ENCODE data around the gene RXRG.
"Not testable (repeated sequence)": the region's sequence is repeated elsewhere in the genome, so short reads cannot be mapped to it uniquely, and the experiment has no call there.

RXRG gene

GRCh38 chr1:165444897-165445370, at the start of gene RXRG:
RXRG (minus strand) TSS chr1:165445126; CDS start chr1:165444893, 233 bp downstream.
- DNase-seq = peak; percentile 54

- no peak for DNase-seq
Measured at GRCh38 chr1:165492845-165493373, 48.0 kb upstream of the RXRG start.

- no peak for DNase-seq
Measured at GRCh38 chr1:165490175-165490574, 45.2 kb upstream of the RXRG start.

- DNase-seq = peak; percentile 17
Measured at GRCh38 chr1:165487921-165488320, 43.0 kb upstream of the RXRG start.

- DNase-seq = no peak
Measured at GRCh38 chr1:165486663-165487062, 41.7 kb upstream of the RXRG start.

GRCh38 chr1:165485716-165486115, 40.8 kb upstream of the RXRG start:
- DNase-seq = no peak

- DNase-seq = no peak
Measured at GRCh38 chr1:165484532-165484931, 39.6 kb upstream of the RXRG start.

GRCh38 chr1:165483412-165483811, 38.5 kb upstream of the RXRG start:
- no peak for DNase-seq

- DNase-seq = no peak
Measured at GRCh38 chr1:165481820-165482532, 37.0 kb upstream of the RXRG start.

GRCh38 chr1:165476776-165477175, 31.9 kb upstream of the RXRG start:
- peak; percentile 97 for DNase-seq

- no peak for DNase-seq
Measured at GRCh38 chr1:165474196-165474595, 29.3 kb upstream of the RXRG start.

- no peak for DNase-seq
Measured at GRCh38 chr1:165473081-165473480, 28.2 kb upstream of the RXRG start.

GRCh38 chr1:165468726-165469249, 23.9 kb upstream of the RXRG start:
- DNase-seq = no peak

GRCh38 chr1:165468253-165468652, 23.3 kb upstream of the RXRG start:
- no peak for DNase-seq

GRCh38 chr1:165467706-165468105, 22.8 kb upstream of the RXRG start:
- no peak for DNase-seq

GRCh38 chr1:165463978-165464377, 19.1 kb upstream of the RXRG start:
- DNase-seq = no peak

- DNase-seq = not testable (repeated sequence)
Measured at GRCh38 chr1:165459683-165460082, 14.8 kb upstream of the RXRG start.

- DNase-seq = peak; percentile 85
Measured at GRCh38 chr1:165456861-165457260, 11.9 kb upstream of the RXRG start.

GRCh38 chr1:165456114-165456513, 11.2 kb upstream of the RXRG start:
- no peak for DNase-seq

- no peak for DNase-seq
Measured at GRCh38 chr1:165455111-165455510, 10.2 kb upstream of the RXRG start.

- no peak for DNase-seq
Measured at GRCh38 chr1:165454091-165454610, 9.2 kb upstream of the RXRG start.

GRCh38 chr1:165452336-165453130, 7.6 kb upstream of the RXRG start:
- DNase-seq = no peak

- peak; percentile 78 for DNase-seq
Measured at GRCh38 chr1:165451691-165452090, 6.8 kb upstream of the RXRG start.

Measured in NCI-H524 treated with DMSO at 0.1 percent for 48 hours (cell line).